Kidney (tissue), 14 donors: ENCODE data around the gene NHEJ1. TPM values are rescaled to one million over a fixed set of nuclear protein-coding genes. Genes with fewer than 3 reads are reported as not detected.

Experiments
- DNase-seq, 5 donors: peaks; one replicate each; pipeline ENCODE4 v3.0.0-alpha.2; 2013 to 2020
- FAIRE-seq: peaks from 2 replicates; lab custom pipeline; 2012; peaks lifted over from hg19 to GRCh38; lab: Jason Lieb, UNC
- H3K27ac ChIP-seq, 2 donors: one replicate each; pipeline ENCODE4 v1.7.0; 2013; ENCODE audit warnings: low read depth in 2 of 2, low read length in 2 of 2, inconsistent platforms in 1 of 2
- H3K27me3 ChIP-seq: one replicate; pipeline ENCODE4 v1.7.1; 2013; ENCODE audit warnings: low read length, inconsistent platforms; ENCODE audit not compliant: control insufficient read depth, insufficient read depth
- H3K36me3 ChIP-seq, 3 donors: one replicate each; pipeline versions ENCODE4 v1.7.0 to v1.7.1; 2013; ENCODE audit warnings: low read length in 3 of 3, control low read depth in 1 of 3, inconsistent platforms in 1 of 3; ENCODE audit not compliant: insufficient read depth in 3 of 3, control insufficient read depth in 2 of 3
- H3K4me1 ChIP-seq, 3 donors: one replicate each; pipeline versions ENCODE4 v1.7.0 to v1.7.1; 2013; ENCODE audit warnings: low read length in 3 of 3, inconsistent platforms in 1 of 3, low read depth in 1 of 3; ENCODE audit not compliant: control insufficient read depth in 2 of 3, insufficient read depth in 2 of 3
- H3K4me3 ChIP-seq, 3 donors: one replicate each; pipeline versions ENCODE4 v1.7.0 to v1.8.1; 2013; ENCODE audit warnings: low read length in 3 of 3, control low read depth in 1 of 3, inconsistent platforms in 1 of 3
- H3K9ac ChIP-seq, 3 donors: one replicate each; pipeline versions ENCODE4 v1.7.0 to v1.7.1; 2013; ENCODE audit warnings: low read length in 3 of 3, control low read depth in 1 of 3, inconsistent platforms in 1 of 3
- H3K9me3 ChIP-seq, 3 donors: one replicate each; pipeline versions ENCODE4 v1.7.0 to v1.7.1; 2013; ENCODE audit warnings: low read length in 3 of 3, control low read depth in 1 of 3, inconsistent platforms in 1 of 3; ENCODE audit not compliant: control insufficient read depth in 2 of 3, insufficient read depth in 1 of 3
- CTCF ChIP-seq: IDR thresholded peaks from 3 replicates; pipeline ENCODE4 v1.5.1; 2012; ENCODE audit warnings: mild to moderate bottlenecking, moderate library complexity, borderline replicate concordance; ENCODE audit not compliant: insufficient read depth; ENCODE audit errors: extremely low read depth
- intact Hi-C: fragments of 100-400 bp; cut with DNase I; formaldehyde crosslinking; loops from one replicate; pipeline ENCODE4 v1.11.1; 2022
- polyA plus RNA-seq: library from polyadenylated mRNA; stranded (reverse); fragments of 350-450 nt; fragmentation: Illumina TruSeq; extraction: RNeasy Lipid Tissue Mini Kit (QIAGEN cat#74804); gene quantifications from one replicate; pipeline ENCODE4 v1.2.3, GENCODE V29; 2014; ENCODE audit warnings: low read depth, low replicate concordance; ENCODE audit not compliant: insufficient read depth
- total RNA-seq: library from RNA; stranded (reverse); fragmentation: NEBNext Ultra II Directional; extraction: Animal tissue kit (Norgen Biotek cat#: 25700); gene quantifications from one replicate; pipeline ENCODE4 v1.2.1, GENCODE V29; 2021
- donor health status: control.
- donor health status: control.
- donor health status: control.
- donor health status: control.
- donor health status: control.
- donor health status: DM: yes; HTN: yes; CAD: no.
- donor health status: Normal renal cell carcinoma (clear cell type).

NHEJ1 gene
- total and polyA plus RNA-seq, 2 donors from 2014 or later = 17.5 to 17.7 TPM

GRCh38 chr2:219182331-219183150, 21.9 kb upstream of the NHEJ1 start:
- H3K27ac ChIP-seq = no peak overlapping the region

DNA sequence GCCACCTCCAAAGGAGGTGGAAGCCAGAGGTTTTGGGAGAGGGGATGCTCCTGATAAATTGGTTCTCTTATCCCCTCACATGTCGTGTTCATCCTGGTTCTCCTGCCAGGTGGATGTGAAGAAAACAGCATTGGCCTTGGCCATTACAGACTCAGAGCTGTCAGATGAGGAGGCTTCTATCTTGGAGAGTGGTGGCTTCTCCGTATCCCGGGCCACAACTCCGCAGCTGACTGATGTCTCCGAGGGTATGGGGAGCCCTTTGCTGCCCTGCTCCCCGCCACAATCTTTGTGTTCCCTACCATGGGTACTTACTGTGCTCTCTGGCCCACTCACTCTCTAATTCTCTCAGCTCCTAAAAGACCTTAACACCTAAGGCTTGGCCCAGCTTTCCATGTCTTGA, 20.9 kb upstream of the NHEJ1 start:
- FAIRE-seq = no peak

More at GRCh38 chr2:219182331-219183150, 21.9 kb upstream of the NHEJ1 start:
- no peak for TF ChIP-seq CTCF
- Histone ChIP-seq H3K9ac (no peak overlapping the region), H3K36me3 (peaks cover 10 to 44% (median 39%) of the 10 kb centered on the region in 3 donors), H3K27me3 (no peaks in the 10 kb centered on the region), H3K9me3 (no peaks in the 10 kb centered on the region), H3K4me1 (peaks cover 0 to 14% (median 13%) of the 10 kb centered on the region in 3 donors), H3K4me3 (no peak overlapping the region)
- FAIRE-seq = no peak
- no peak for DNase-seq
- intact Hi-C loops = no loop called here

GRCh38 chr2:219180961-219181360, 20.3 kb upstream of the NHEJ1 start:
- H3K27ac ChIP-seq = no peak overlapping the region
- peaks cover 10 to 44% (median 39%) of the 10 kb centered on the region in 3 donors for H3K36me3 ChIP-seq
- no peak overlapping the region for H3K9ac ChIP-seq
- FAIRE-seq (no peak), DNase-seq (no peak)
- no peaks in the 10 kb centered on the region for H3K27me3 ChIP-seq
- intact Hi-C loops = no loop called here
- H3K4me1 ChIP-seq = peaks cover under 1 to 16% (median 14%) of the 10 kb centered on the region in 3 donors
- no peak for TF ChIP-seq CTCF
- no peak overlapping the region for H3K4me3 ChIP-seq
- H3K9me3 ChIP-seq = no peaks in the 10 kb centered on the region

More for the DNA sequence above, 20.9 kb upstream of the NHEJ1 start:
- DNase-seq = no peak
- peaks cover 10 to 44% (median 39%) of the 10 kb centered on the region in 3 donors for H3K36me3 ChIP-seq
- H3K9ac ChIP-seq = no peak overlapping the region
- no peaks in the 10 kb centered on the region for H3K9me3 ChIP-seq
- H3K27ac ChIP-seq = no peak overlapping the region
- no peak overlapping the region for H3K4me3 ChIP-seq
- H3K4me1 ChIP-seq = peaks cover 0 to 14% (median 13%) of the 10 kb centered on the region in 3 donors
- intact Hi-C loops = no loop called here
- H3K27me3 ChIP-seq = no peaks in the 10 kb centered on the region
- no peak for TF ChIP-seq CTCF
